Osteoblast (primary cell): ENCODE measurements around the gene ELF2. TPM values are rescaled to one million over a fixed set of nuclear protein-coding genes. Genes with fewer than 3 reads are reported as not detected.
"Not testable (repeated sequence)": the region's sequence is repeated elsewhere in the genome, so short reads cannot be mapped to it uniquely, and the experiment has no call there.

Experiments
- DNase-seq: peaks from one replicate; pipeline ENCODE4 v3.0.0; 2011; ENCODE audit warnings: low spot score, mixed read lengths; ENCODE audit not compliant: insufficient read length; ENCODE audit errors: missing footprints
- H2AFZ ChIP-seq: 2 replicates; pipeline ENCODE4 v1.6.0; 2011; ENCODE audit warnings: mild to moderate bottlenecking, low read length
- H3K27ac ChIP-seq: 2 replicates; pipeline ENCODE4 v1.5.1; 2011; ENCODE audit warnings: mild to moderate bottlenecking, low read depth, low read length, moderate library complexity
- H3K27me3 ChIP-seq: 2 replicates; pipeline ENCODE4 v1.6.0; 2012; ENCODE audit warnings: mild to moderate bottlenecking, control low read depth, inconsistent platforms, low read length, moderate library complexity; ENCODE audit not compliant: insufficient read depth
- H3K36me3 ChIP-seq: 2 replicates; pipeline ENCODE4 v1.5.1; 2011; ENCODE audit warnings: mild to moderate bottlenecking, low read length, control low read depth, moderate library complexity; ENCODE audit not compliant: insufficient read depth
- H3K4me1 ChIP-seq: 2 replicates; pipeline ENCODE4 v1.5.1; 2011; ENCODE audit warnings: mild to moderate bottlenecking, low read length, control low read depth, moderate library complexity; ENCODE audit not compliant: insufficient read depth
- H3K4me2 ChIP-seq: 2 replicates; pipeline ENCODE4 v1.6.0; 2011; ENCODE audit warnings: mild to moderate bottlenecking, low read length; ENCODE audit not compliant: insufficient read depth
- H3K4me3 ChIP-seq: fragments of 200-600 bp; sonication (generic); 3 replicates; pipeline ENCODE4 v1.5.1; 2012; ENCODE audit warnings: mild to moderate bottlenecking, low read length, inconsistent platforms; ENCODE audit not compliant: insufficient read depth
- H3K79me2 ChIP-seq: 2 replicates; pipeline ENCODE4 v1.6.0; 2012; ENCODE audit warnings: mild to moderate bottlenecking, low read length, control low read depth, inconsistent platforms; ENCODE audit not compliant: insufficient read depth
- H3K9me3 ChIP-seq: 2 replicates; pipeline ENCODE4 v1.5.1; 2011; ENCODE audit warnings: low read depth, low read length, control low read depth
- H4K20me1 ChIP-seq: 2 replicates; pipeline ENCODE4 v1.6.0; 2012; ENCODE audit warnings: mild to moderate bottlenecking, low read length, control low read depth; ENCODE audit not compliant: insufficient read depth
- total RNA-seq: library from RNA; depleted of rRNA; stranded (reverse); fragments of >200 nt; gene quantifications from 2 replicates; pipeline ENCODE4 v1.2.3, GENCODE V29; 2012
- TF ChIP-seq, protein P1 (sequence below): IDR thresholded peaks from 2 replicates; pipeline ENCODE4 v1.5.1; 2011; ENCODE audit warnings: mild to moderate bottlenecking, low read depth, low read length, moderate library complexity; ENCODE audit errors: extremely low read depth

The ELF2 gene
- total RNA-seq, 1 donor = 52.1 TPM

DNA sequence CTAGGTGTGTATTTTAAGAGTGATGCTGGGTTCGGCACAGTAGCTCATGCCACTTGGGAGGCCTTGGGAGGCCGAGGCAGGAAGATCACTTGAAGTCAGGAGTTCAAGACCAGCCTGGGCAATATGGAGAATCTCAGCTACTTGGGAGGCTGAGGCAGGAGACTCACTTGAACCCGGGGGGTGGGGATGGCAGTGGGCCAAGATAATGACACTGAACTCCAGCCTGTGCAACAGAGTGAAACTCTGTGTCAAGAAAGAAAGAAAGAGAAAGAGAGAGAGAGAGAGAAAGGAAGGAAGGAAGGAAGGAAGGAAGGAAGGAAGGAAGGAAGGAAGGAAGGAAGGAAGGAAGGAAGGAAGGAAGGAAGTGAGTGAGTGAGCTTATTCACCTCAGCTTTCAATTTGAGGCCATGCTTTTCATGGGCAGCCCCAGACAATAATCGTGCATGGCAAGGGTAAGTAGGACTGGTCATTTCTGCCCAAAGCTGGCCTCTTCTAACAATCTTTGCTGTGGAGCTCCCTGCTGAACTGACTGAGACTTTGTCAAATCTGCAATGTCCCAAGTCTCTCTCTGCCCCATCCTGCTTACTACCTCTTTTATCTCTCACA lies 42.5 kb upstream of the ELF2 start:
- no peak overlapping the region for H3K4me2 ChIP-seq
- no peaks in the 10 kb centered on the region for H3K27me3 ChIP-seq
- no peak overlapping the region for H3K4me3 ChIP-seq
- H3K4me1 ChIP-seq = no peaks in the 10 kb centered on the region
- TF ChIP-seq, protein P1, sequence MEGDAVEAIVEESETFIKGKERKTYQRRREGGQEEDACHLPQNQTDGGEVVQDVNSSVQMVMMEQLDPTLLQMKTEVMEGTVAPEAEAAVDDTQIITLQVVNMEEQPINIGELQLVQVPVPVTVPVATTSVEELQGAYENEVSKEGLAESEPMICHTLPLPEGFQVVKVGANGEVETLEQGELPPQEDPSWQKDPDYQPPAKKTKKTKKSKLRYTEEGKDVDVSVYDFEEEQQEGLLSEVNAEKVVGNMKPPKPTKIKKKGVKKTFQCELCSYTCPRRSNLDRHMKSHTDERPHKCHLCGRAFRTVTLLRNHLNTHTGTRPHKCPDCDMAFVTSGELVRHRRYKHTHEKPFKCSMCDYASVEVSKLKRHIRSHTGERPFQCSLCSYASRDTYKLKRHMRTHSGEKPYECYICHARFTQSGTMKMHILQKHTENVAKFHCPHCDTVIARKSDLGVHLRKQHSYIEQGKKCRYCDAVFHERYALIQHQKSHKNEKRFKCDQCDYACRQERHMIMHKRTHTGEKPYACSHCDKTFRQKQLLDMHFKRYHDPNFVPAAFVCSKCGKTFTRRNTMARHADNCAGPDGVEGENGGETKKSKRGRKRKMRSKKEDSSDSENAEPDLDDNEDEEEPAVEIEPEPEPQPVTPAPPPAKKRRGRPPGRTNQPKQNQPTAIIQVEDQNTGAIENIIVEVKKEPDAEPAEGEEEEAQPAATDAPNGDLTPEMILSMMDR = no peak
- H3K79me2 ChIP-seq = no peaks in the 10 kb centered on the region
- H2AFZ ChIP-seq = no peak overlapping the region
- H4K20me1 ChIP-seq = no peaks in the 10 kb centered on the region
- no peaks in the 10 kb centered on the region for H3K9me3 ChIP-seq
- H3K36me3 ChIP-seq = no peaks in the 10 kb centered on the region
- H3K27ac ChIP-seq = no peak overlapping the region
- no peak for DNase-seq

DNA sequence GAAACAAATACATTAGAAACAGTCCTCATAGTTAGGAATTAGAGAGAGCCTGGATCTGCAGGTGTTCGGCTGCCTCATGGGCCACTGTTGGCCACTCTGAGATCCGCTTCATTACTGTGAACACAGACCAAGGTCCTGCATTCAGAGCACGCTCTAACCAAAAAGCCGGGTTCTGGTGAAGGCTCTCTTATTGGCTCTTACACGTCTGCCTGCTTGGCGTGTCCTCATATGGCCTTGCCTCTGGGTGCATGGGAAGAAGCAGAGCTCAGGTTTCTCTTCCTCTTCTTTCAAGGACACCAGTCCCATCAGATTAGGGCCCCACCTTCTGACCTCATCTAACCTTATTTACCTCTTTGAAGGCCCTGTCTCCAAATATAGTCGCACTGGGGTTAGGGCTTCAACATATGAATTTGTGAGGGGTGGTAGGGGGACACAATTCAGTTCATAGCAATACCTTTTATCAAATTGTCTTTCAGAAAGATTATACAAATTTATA lies 37.1 kb upstream of the ELF2 start:
- H3K9me3 ChIP-seq = no peaks in the 10 kb centered on the region
- H3K4me1 ChIP-seq = no peaks in the 10 kb centered on the region
- no peaks in the 10 kb centered on the region for H3K36me3 ChIP-seq
- DNase-seq = no peak
- no peak overlapping the region for H3K4me3 ChIP-seq
- H3K4me2 ChIP-seq = no peak overlapping the region
- H3K27ac ChIP-seq = no peak overlapping the region
- H2AFZ ChIP-seq = no peak overlapping the region
- no peaks in the 10 kb centered on the region for H3K27me3 ChIP-seq
- no peaks in the 10 kb centered on the region for H4K20me1 ChIP-seq
- TF ChIP-seq, protein P1 = no peak
- H3K79me2 ChIP-seq = no peaks in the 10 kb centered on the region

DNA sequence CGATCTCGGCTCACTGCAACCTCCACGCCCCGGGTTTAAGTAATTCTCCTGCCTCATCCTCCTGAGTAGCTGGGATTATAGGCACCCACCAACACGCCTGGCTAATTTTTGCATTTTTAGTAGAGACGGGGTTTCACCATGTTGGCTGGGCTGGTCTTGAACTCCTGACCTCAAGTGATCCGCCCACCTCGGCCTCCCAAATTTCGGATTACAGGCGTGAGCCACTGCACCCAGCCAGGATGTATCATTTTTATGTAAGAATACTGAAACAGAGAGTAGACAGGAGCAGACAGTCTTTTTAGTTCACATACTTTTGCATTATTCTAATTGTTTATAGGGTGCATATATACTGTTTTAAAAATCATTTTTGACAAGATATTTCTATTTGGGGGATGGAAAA lies 36.6 kb upstream of the ELF2 start:
- not testable (repeated sequence) for H3K4me2 ChIP-seq, H3K79me2 ChIP-seq, H3K27ac ChIP-seq, H3K4me1 ChIP-seq, H3K9me3 ChIP-seq, H3K4me3 ChIP-seq, H2AFZ ChIP-seq, H3K36me3 ChIP-seq, H3K27me3 ChIP-seq, DNase-seq, H4K20me1 ChIP-seq

DNA sequence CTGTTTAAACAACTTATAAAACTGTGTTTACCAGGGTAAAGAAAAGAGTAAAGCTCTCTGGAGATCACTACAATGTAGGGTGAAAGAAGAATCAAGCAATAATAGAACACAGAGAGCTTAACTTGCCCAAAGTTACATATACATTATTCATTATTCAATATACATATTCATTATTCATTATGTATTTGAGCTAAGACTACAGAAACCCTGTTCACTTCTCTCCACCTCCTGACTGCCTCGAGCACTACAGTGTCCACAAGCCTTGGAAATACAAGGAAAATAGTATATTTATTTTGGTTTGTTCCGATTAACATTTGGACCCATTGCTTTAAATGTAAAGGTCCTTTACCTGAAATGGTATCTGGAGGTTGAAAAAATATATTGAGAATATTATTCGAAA lies 35.9 kb upstream of the ELF2 start:
- no peaks in the 10 kb centered on the region for H4K20me1 ChIP-seq
- H3K9me3 ChIP-seq = no peaks in the 10 kb centered on the region
- no peak overlapping the region for H2AFZ ChIP-seq
- no peaks in the 10 kb centered on the region for H3K36me3 ChIP-seq
- H3K27me3 ChIP-seq = no peaks in the 10 kb centered on the region
- no peaks in the 10 kb centered on the region for H3K4me1 ChIP-seq
- no peak overlapping the region for H3K4me3 ChIP-seq
- no peak overlapping the region for H3K27ac ChIP-seq
- TF ChIP-seq, protein P1 = no peak
- no peak for DNase-seq
- no peaks in the 10 kb centered on the region for H3K79me2 ChIP-seq
- H3K4me2 ChIP-seq = no peak overlapping the region
